NB4 (cell line): ENCODE measurements around the gene YIPF6.

Source experiments
- POLR2A ChIP-seq: IDR thresholded peaks from 2 replicates; pipeline ENCODE4 v1.6.1; 2011; ENCODE audit warnings: mild to moderate bottlenecking; ENCODE audit not compliant: insufficient read length; ENCODE audit errors: extremely low read depth
- TF ChIP-seq, protein P1 (sequence below): IDR thresholded peaks from one replicate; pipeline ENCODE4 v1.5.1; 2012; ENCODE audit warnings: low read depth, low read length

DNA sequence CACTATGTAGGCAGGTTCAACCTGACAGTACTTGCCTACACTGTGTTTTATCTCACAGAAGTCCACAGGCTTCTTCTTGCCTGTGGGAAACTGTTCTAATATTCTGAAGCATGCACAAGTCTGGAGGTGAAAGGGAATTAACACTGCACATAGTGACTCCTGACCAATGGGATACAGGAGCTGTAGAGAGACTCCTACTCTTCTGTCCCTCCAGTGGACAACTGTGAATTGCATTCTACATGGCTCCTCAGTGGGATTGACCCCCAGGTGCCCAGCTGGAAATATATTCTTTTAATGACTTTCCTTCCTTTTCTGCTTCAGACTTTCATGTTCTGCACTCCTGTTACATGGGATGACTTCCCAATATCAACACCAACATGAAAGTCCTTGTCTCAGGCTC is 8.2 kb upstream of the YIPF6 start:
- TF ChIP-seq, protein P1, sequence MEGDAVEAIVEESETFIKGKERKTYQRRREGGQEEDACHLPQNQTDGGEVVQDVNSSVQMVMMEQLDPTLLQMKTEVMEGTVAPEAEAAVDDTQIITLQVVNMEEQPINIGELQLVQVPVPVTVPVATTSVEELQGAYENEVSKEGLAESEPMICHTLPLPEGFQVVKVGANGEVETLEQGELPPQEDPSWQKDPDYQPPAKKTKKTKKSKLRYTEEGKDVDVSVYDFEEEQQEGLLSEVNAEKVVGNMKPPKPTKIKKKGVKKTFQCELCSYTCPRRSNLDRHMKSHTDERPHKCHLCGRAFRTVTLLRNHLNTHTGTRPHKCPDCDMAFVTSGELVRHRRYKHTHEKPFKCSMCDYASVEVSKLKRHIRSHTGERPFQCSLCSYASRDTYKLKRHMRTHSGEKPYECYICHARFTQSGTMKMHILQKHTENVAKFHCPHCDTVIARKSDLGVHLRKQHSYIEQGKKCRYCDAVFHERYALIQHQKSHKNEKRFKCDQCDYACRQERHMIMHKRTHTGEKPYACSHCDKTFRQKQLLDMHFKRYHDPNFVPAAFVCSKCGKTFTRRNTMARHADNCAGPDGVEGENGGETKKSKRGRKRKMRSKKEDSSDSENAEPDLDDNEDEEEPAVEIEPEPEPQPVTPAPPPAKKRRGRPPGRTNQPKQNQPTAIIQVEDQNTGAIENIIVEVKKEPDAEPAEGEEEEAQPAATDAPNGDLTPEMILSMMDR, result no peak
- no peak for TF ChIP-seq POLR2A
